Esophagus squamous epithelium (tissue), 4 donors: ENCODE measurements around the gene ANAPC4.

Experiments
- CTCF ChIP-seq, 6 experiments: fragments of 450-650 bp in 4 of 6; fragments of 200-600 bp in 2 of 6; sonication (generic) in 2 of 6; IDR thresholded peaks; one replicate each; pipeline ENCODE4 v1.5.1; 2016 to 2019; ENCODE audit warnings: antibody characterized with exemption in 6 of 6, mild to moderate bottlenecking in 4 of 6, moderate library complexity in 4 of 6
- POLR2A ChIP-seq, 4 donors: fragments of 450-650 bp; IDR thresholded peaks; one replicate each; pipeline ENCODE4 v1.6.1; 2017; ENCODE audit warnings: antibody characterized with exemption in 4 of 4, mild to moderate bottlenecking in 4 of 4, moderate library complexity in 3 of 4

GRCh38 chr4:25449688-25450087, 72.6 kb downstream of the ANAPC4 start:
- TF ChIP-seq CTCF (IDR thresholded peaks at IDR 0.05): no peak
- no peak for TF ChIP-seq POLR2A (IDR thresholded peaks at IDR 0.05)
